ENCODE measurements around the gene ASPDH. TPM values are rescaled to one million over a fixed set of nuclear protein-coding genes. Genes with fewer than 3 reads are reported as not detected.

The ASPDH gene
- polyA plus RNA-seq, 2 of the 4 experiments (the other 2 are of a cell fraction) = not detected

GRCh38 chr19:50555450-50556281, 42.0 kb upstream of the ASPDH start:
- POLR2A ChIA-PET = interaction anchor here (0.5 to 1.0 kb wide), 5 partner anchors 17 to 198 kb away, joined by 3 to 5 read pairs (median 4); no protein-coding TSS in a partner anchor
- 48% methylated on average over 23 of the region's 28 CpGs for WGBS (ENCODE audit: missing lambda C conversion rate)
- peak overlapping the region; percentile 64 for H3K4me3 ChIP-seq
- CTCF ChIA-PET = interaction anchor here (0.7 to 11.8 kb wide), 61 partner anchors 9 to 408 kb away, joined by 3 to 355 read pairs (median 6); partner anchors contain the start of gene JOSD2
- peak overlapping the region; percentile 91 for H3K4me2 ChIP-seq
- DNase-seq (ENCODE audit: low read depth in 1 of 2, low spot score in 1 of 2) = peak in 1 of 2 experiments; percentile 64
- H3K9me3 ChIP-seq = no peaks in the 10 kb centered on the region
- H3K4me1 ChIP-seq = peaks cover 14% of the 10 kb centered on the region
- no peak for TF ChIP-seq KDM1A (IDR thresholded peaks at IDR 0.05; ENCODE audit: low read depth)
- no peak for TF ChIP-seq CEBPB (IDR thresholded peaks at IDR 0.05)
- no peak for TF ChIP-seq RAD21 (conservative IDR thresholded peaks at IDR 0.05 in 1 of 2, IDR thresholded peaks at IDR 0.05 in 1 of 2)
- no peak for TF ChIP-seq USF2 (IDR thresholded peaks at IDR 0.05)
- no peak for TF ChIP-seq CTCF (IDR thresholded peaks at IDR 0.05)
- TF ChIP-seq SMC3 (IDR thresholded peaks at IDR 0.05) = no peak
- no peak for TF ChIP-seq PHF8 (IDR thresholded peaks at IDR 0.05; ENCODE audit: borderline replicate concordance, low read depth)
- TF ChIP-seq MAFK (IDR thresholded peaks at IDR 0.05; ENCODE audit: partially characterized antibody) = no peak
- no peak for TF ChIP-seq ZNF302 (CRISPR knock-in tag; IDR thresholded peaks at IDR 0.05)
- TF ChIP-seq ESRRA (IDR thresholded peaks at IDR 0.05; ENCODE audit: borderline replicate concordance, low read length) = no peak
- TF ChIP-seq HEYL (CRISPR knock-in tag; IDR thresholded peaks at IDR 0.05) = no peak
- TF ChIP-seq MYC (IDR thresholded peaks at IDR 0.05; ENCODE audit: borderline replicate concordance, low read length) = no peak
- no peak for TF ChIP-seq CBX2 (IDR thresholded peaks at IDR 0.05; ENCODE audit: borderline replicate concordance, low read depth)
- TF ChIP-seq KDM5A (IDR thresholded peaks at IDR 0.05) = no peak
- TF ChIP-seq PBX3 (IDR thresholded peaks at IDR 0.05) = no peak
- TF ChIP-seq ZC3H11A (IDR thresholded peaks at IDR 0.05) = no peak
- no peak for TF ChIP-seq CBX8 (IDR thresholded peaks at IDR 0.05)
- TF ChIP-seq FOSL2 (IDR thresholded peaks at IDR 0.05) = no peak
- TF ChIP-seq FOSL2 (CRISPR knock-in tag; IDR thresholded peaks at IDR 0.05) = no peak
- H3K27ac ChIP-seq = peak overlapping the region; percentile 80 to 89
- FAIRE-seq = no peak
- peak; percentile 51 to 68 for ATAC-seq

- Histone ChIP-seq H3K27ac (no peak overlapping the region), H3K4me3 (no peak overlapping the region), H3K4me1 (peaks cover 14% of the 10 kb centered on the region), H3K9me3 (no peaks in the 10 kb centered on the region), H3K4me2 (no peak overlapping the region)
- CTCF ChIA-PET = interaction anchor here (0.7 to 11.8 kb wide), 20 partner anchors 9 to 229 kb away, joined by 3 to 355 read pairs (median 8); no protein-coding TSS in a partner anchor
- POLR2A ChIA-PET = no interaction called here
- FAIRE-seq = no peak
- no peak for DNase-seq (ENCODE audit: low read depth in 1 of 2, low spot score in 1 of 2)
- WGBS (ENCODE audit: missing lambda C conversion rate) = 66% methylated on average over 12 of the region's 12 CpGs
- ATAC-seq = no peak
- TF ChIP-seq HOXA7 (CRISPR knock-in tag; IDR thresholded peaks at IDR 0.05) = no peak
- TF ChIP-seq POLR2AphosphoS2 (conservative IDR thresholded peaks at IDR 0.05; ENCODE audit: low read length) = no peak
- TF ChIP-seq USF2 (IDR thresholded peaks at IDR 0.05) = no peak
- TF ChIP-seq RAD21 (conservative IDR thresholded peaks at IDR 0.05 in 1 of 2, IDR thresholded peaks at IDR 0.05 in 1 of 2) = no peak
- TF ChIP-seq CBX2 (IDR thresholded peaks at IDR 0.05; ENCODE audit: borderline replicate concordance, low read depth) = no peak
- TF ChIP-seq ATOH8 (CRISPR knock-in tag; IDR thresholded peaks at IDR 0.05; ENCODE audit: low read depth) = no peak
- TF ChIP-seq BHLHE40 (IDR thresholded peaks at IDR 0.05; ENCODE audit: low read depth, low read length) = no peak
- TF ChIP-seq FOXS1 (CRISPR knock-in tag; IDR thresholded peaks at IDR 0.05) = no peak
- no peak for TF ChIP-seq RARB (CRISPR knock-in tag; IDR thresholded peaks at IDR 0.05)
- TF ChIP-seq CTCF (IDR thresholded peaks at IDR 0.05) = no peak
- TF ChIP-seq NFE2L2 (conservative IDR thresholded peaks at IDR 0.05; ENCODE audit: low read length) = no peak
- no peak for TF ChIP-seq RNF2 (IDR thresholded peaks at IDR 0.05; ENCODE audit: borderline replicate concordance, low read depth)
Observed at GRCh38 chr19:50555033-50555432, 41.3 kb upstream of the ASPDH start.

Measured in A549 (cell line).